Embryonic facial prominence (tissue), 1 donor: ENCODE data around the gene VAMP8.

Source experiments
- DNase-seq: peaks from one replicate; pipeline ENCODE4 v3.0.0-alpha.2; 2016; ENCODE audit errors: extremely low spot score

The VAMP8 gene

GRCh38 chr2:85619617-85620016, 42.2 kb downstream of the VAMP8 start:
- no peak for DNase-seq

DNA sequence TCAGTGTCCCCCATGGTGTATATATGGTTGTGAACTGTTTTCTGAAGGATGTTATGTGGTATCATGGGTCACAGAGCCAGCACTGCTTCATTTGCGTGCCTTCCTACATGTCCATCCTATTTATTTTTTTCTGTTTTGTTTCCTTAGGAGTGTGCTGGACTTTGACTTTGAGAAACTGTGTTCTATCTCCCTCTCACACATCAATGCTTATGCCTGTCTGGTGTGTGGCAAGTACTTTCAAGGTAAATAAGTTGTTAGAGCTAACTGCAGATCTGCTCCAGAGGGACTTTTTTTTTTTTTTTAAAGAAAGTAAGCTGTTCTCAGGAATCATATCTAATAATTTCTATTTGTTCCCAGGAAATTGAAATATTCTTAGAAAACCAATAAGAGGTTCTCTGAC, 44.0 kb downstream of the VAMP8 start:
- no peak for DNase-seq

DNA sequence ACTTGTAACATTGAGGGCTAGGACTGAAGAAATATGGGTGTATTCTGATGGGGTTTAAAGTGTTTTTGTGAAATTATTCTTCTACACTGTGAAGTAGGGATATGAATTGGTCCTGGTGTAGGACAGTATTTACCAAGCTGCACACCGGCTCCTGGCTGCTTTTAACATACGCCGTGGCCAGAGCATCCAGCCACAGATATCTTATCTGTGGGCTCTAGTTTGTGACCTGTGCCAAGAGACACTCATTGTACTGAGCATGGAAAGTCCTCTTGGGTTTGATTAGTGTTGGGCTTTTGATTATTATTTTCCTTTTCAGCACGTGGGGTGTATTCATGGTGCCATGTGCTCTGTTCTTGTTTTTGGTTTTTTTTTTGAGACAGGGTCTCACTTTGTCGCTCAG, 46.6 kb downstream of the VAMP8 start:
- no peak for DNase-seq

DNA sequence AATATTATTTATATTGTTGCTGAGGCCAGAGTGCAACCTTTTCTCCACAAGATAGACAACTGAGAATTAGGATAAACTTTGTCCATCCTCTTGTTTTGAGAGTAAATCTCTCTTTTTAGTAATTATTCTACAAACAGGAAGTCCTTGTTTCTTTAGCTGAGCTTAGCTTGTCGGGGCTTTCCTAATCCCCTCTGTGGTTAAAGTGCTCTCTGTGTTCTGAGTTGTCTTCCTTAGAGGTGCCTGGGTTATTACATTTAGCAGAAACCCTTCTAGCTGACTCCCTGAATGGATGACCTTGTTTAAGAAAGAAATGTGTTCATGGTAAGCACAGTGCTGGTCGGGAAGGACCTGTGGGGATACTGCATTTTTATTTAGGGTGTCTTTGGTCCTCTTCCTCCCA, 51.3 kb downstream of the VAMP8 start:
- no peak for DNase-seq

GRCh38 chr2:85631316-85631715, 53.9 kb downstream of the VAMP8 start:
- no peak for DNase-seq
